ENCODE measurements around the gene ADAMTS12. TPM values are rescaled to one million over a fixed set of nuclear protein-coding genes. Genes with fewer than 3 reads are reported as not detected.

ADAMTS12 gene
- total and polyA plus RNA-seq, 2 of the 8 experiments (the other 6 are each of a cell fraction or from before 2014, with no cell fraction given): 6.4 to 12.8 TPM

DNA sequence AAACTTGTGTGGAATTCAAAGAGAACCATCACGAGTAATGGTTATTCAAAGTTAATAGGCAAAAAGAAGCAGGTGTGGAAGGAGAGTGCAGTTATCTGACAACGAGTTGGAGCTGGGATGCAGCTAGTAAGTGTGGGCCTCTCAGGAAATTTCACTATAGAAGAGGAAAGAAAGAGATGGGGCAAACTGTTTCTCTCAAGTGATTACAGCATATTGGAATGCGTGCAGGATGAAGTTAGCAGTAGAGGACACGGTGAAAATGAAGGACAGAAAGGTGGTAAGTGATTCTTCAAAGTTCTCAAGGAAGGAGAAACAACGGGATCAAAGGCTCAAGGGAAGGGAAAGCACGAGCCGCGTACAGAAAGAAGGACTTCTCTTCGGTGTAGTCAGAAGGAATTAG lies 84.0 kb downstream of the ADAMTS12 start:
- Histone ChIP-seq H3K4me1 (replicated peaks in 1 of 4; ENCODE audit: control insufficient read depth in 3 of 4, insufficient read depth in 4 of 4, low read length in 3 of 4) (peaks cover 0 to 8% (median 1%) of the 10 kb centered on the region in 4 experiments; a peak in 2 of 7 replicates), H4K91ac (replicated peaks; ENCODE audit: insufficient read length, low read length) (no peak overlapping the region), H4K20me1 (replicated peaks in 1 of 2; ENCODE audit: control insufficient read depth in 1 of 2, insufficient read depth in 2 of 2, low read length in 2 of 2) (no peaks in the 10 kb centered on the region), H3K9ac (replicated peaks in 1 of 4; ENCODE audit: extremely low read depth in 1 of 4, low read depth in 3 of 4, low read length in 3 of 4) (no peak overlapping the region), H3K27ac (ENCODE audit: low read depth, low read length) (no peak overlapping the region), H3K4ac (replicated peaks; ENCODE audit: insufficient read length, low read depth, low read length) (no peak overlapping the region), H4K5ac (ENCODE audit: insufficient read length, low read depth, low read length) (no peak overlapping the region), H3K36me3 (ENCODE audit: control insufficient read depth in 2 of 4, insufficient read depth in 4 of 4, low read length in 3 of 4) (no peaks in the 10 kb centered on the region), H3K4me3 (ENCODE audit: extremely low read depth in 1 of 4, insufficient read depth in 2 of 4, low read depth in 3 of 4, low read length in 4 of 4) (no peak overlapping the region), H3K23ac (ENCODE audit: insufficient read length) (no peak overlapping the region), H3K56ac (replicated peaks; ENCODE audit: insufficient read length, low read depth, low read length) (no peak overlapping the region), H2BK20ac (ENCODE audit: low read length) (no peak overlapping the region), H2BK15ac (ENCODE audit: low read length) (no peak overlapping the region), H3K9me3 (ENCODE audit: insufficient read depth in 2 of 2, low read depth in 1 of 2, low read length in 1 of 2) (no peaks in the 10 kb centered on the region), H2BK5ac (ENCODE audit: low read depth, low read length) (no peak overlapping the region), H3K23me2 (ENCODE audit: low read depth, low read length) (no peaks in the 10 kb centered on the region), H2AFZ (ENCODE audit: low read length) (no peak overlapping the region), H2BK12ac (ENCODE audit: low read depth, low read length) (no peak overlapping the region), H3K4me2 (ENCODE audit: insufficient read depth in 1 of 2, low read depth in 2 of 2, low read length in 2 of 2) (no peak overlapping the region), H3K27me3 (replicated peaks in 1 of 4; ENCODE audit: control insufficient read depth in 3 of 4, extremely low read depth in 1 of 4, insufficient read depth in 3 of 4, low read length in 3 of 4) (no peaks in the 10 kb centered on the region), H3K18ac (ENCODE audit: extremely low read depth, low read length) (no peak overlapping the region), H2AK5ac (ENCODE audit: low read depth, low read length) (no peak overlapping the region), H3K14ac (ENCODE audit: insufficient read length) (no peak overlapping the region), H4K8ac (ENCODE audit: extremely low read depth, insufficient read depth, low read length) (no peak overlapping the region), H3K79me2 (ENCODE audit: control insufficient read depth in 1 of 2, insufficient read depth in 2 of 2, low read length in 2 of 2) (no peaks in the 10 kb centered on the region), H2BK120ac (replicated peaks; ENCODE audit: low read depth, low read length) (no peak overlapping the region), H3K79me1 (ENCODE audit: low read depth, low read length) (no peaks in the 10 kb centered on the region; the same call in 1 of the 2 replicates)
- no peak for TF ChIP-seq RAD21 (IDR thresholded peaks at IDR 0.05 in 1 of 2, conservative IDR thresholded peaks at IDR 0.05 in 1 of 2; ENCODE audit: low read depth in 2 of 2, low read length in 2 of 2)
- no peak for TF ChIP-seq JUND (IDR thresholded peaks at IDR 0.05; ENCODE audit: low read length)
- TF ChIP-seq EP300 (IDR thresholded peaks at IDR 0.05; ENCODE audit: borderline replicate concordance in 1 of 2, low read depth in 2 of 2, low read length in 2 of 2): no peak
- TF ChIP-seq ATF2 (IDR thresholded peaks at IDR 0.05; ENCODE audit: low read length): no peak
- TF ChIP-seq SP1 (IDR thresholded peaks at IDR 0.05; ENCODE audit: low read depth, low read length): no peak
- TF ChIP-seq RNF2 (IDR thresholded peaks at IDR 0.05; ENCODE audit: borderline replicate concordance, low read depth, low read length, missing control alignments, poor library complexity, severe bottlenecking): no peak
- no peak for TF ChIP-seq SIX5 (IDR thresholded peaks at IDR 0.05; ENCODE audit: low read depth, low read length)
- no peak for TF ChIP-seq TBP (IDR thresholded peaks at IDR 0.05; ENCODE audit: low read depth, low read length)
- no peak for TF ChIP-seq NANOG (IDR thresholded peaks at IDR 0.05; ENCODE audit: insufficient read depth, low read depth, low read length, poor library complexity, severe bottlenecking)
- TF ChIP-seq CTBP2 (IDR thresholded peaks at IDR 0.05; ENCODE audit: borderline replicate concordance, insufficient read depth, insufficient read length, low read length): no peak
- no peak for TF ChIP-seq TCF12 (IDR thresholded peaks at IDR 0.05; ENCODE audit: low read depth, low read length)
- CTCF ChIA-PET (ENCODE audit: partially characterized antibody): interaction anchor here (0.7 kb wide), 1 partner anchor 14 kb away, joined by 3 read pairs; no protein-coding TSS in a partner anchor
- POLR2A ChIA-PET (ENCODE audit: partially characterized antibody): no interaction called here
- WGBS, 2 experiments (ENCODE audit: extremely low coverage in 1 of 2, insufficient coverage in 1 of 2, insufficient read length in 1 of 2, insufficient replicate concordance in 2 of 2, low coverage in 1 of 2, low lambda C conversion rate in 2 of 2, missing lambda C conversion rate in 1 of 2): 88% methylated on average over 9 of the region's 9 CpGs; no CpG with 5 or more reads in 1 of the 2 experiments
- DNase-seq (ENCODE audit: low read depth in 1 of 2, low spot score in 2 of 2): no peak
- no peak for FAIRE-seq

All from H1 (cell line).